Ishikawa (cell line): ENCODE data around the gene HS2ST1.

Experiments used
- CEBPB ChIP-seq: IDR thresholded peaks from 2 replicates; pipeline ENCODE4 v1.6.1; 2012
- CREB1 ChIP-seq: IDR thresholded peaks from 2 replicates; pipeline ENCODE4 v1.6.1; 2012; ENCODE audit warnings: low read depth
- EGR1 ChIP-seq: IDR thresholded peaks from 2 replicates; pipeline ENCODE4 v1.6.1; 2012
- EP300 ChIP-seq: IDR thresholded peaks from 2 replicates; pipeline ENCODE4 v1.6.1; 2012; ENCODE audit warnings: borderline replicate concordance
- FOXM1 ChIP-seq: IDR thresholded peaks from 2 replicates; pipeline ENCODE4 v1.6.1; 2012; ENCODE audit warnings: low read depth, borderline replicate concordance
- NFIC ChIP-seq: IDR thresholded peaks from 2 replicates; pipeline ENCODE4 v1.6.1; 2012
- RAD21 ChIP-seq: IDR thresholded peaks from 2 replicates; pipeline ENCODE4 v1.6.1; 2012; ENCODE audit warnings: low read depth
- TAF1 ChIP-seq: IDR thresholded peaks from 2 replicates; pipeline ENCODE4 v1.6.1; 2012; ENCODE audit warnings: low read depth, mild to moderate bottlenecking
- TCF12 ChIP-seq: IDR thresholded peaks from 2 replicates; pipeline ENCODE4 v1.6.1; 2012; ENCODE audit warnings: low read depth
- TEAD4 ChIP-seq: IDR thresholded peaks from 2 replicates; pipeline ENCODE4 v1.6.1; 2012
- USF1 ChIP-seq: IDR thresholded peaks from 2 replicates; pipeline ENCODE4 v1.6.1; 2012
- YY1 ChIP-seq: IDR thresholded peaks from 2 replicates; pipeline ENCODE4 v1.6.1; 2012; ENCODE audit warnings: low read depth
- ZBTB7A ChIP-seq: IDR thresholded peaks from 2 replicates; pipeline ENCODE4 v1.6.1; 2012; ENCODE audit warnings: low read depth
- TF ChIP-seq, protein P1 (sequence below): IDR thresholded peaks from 2 replicates; pipeline ENCODE4 v1.6.1; 2012
- TF ChIP-seq, protein P2 (sequence below): IDR thresholded peaks from 2 replicates; pipeline ENCODE4 v1.6.1; 2012; ENCODE audit warnings: low read depth, mild to moderate bottlenecking

Gene HS2ST1

GRCh38 chr1:87100271-87100670 lies 185.8 kb downstream of the HS2ST1 start:
- no peak for TF ChIP-seq ZBTB7A
- TF ChIP-seq CEBPB: no peak
- TF ChIP-seq TCF12: no peak
- TF ChIP-seq, protein P1, sequence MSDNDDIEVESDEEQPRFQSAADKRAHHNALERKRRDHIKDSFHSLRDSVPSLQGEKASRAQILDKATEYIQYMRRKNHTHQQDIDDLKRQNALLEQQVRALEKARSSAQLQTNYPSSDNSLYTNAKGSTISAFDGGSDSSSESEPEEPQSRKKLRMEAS: no peak
- TF ChIP-seq RAD21: no peak
- no peak for TF ChIP-seq TAF1
- TF ChIP-seq NFIC: no peak
- no peak for TF ChIP-seq FOXM1
- TF ChIP-seq YY1: no peak
- no peak for TF ChIP-seq CREB1

GRCh38 chr1:87103074-87103473 lies 188.6 kb downstream of the HS2ST1 start:
- no peak for TF ChIP-seq EGR1
- TF ChIP-seq TCF12: no peak
- no peak for TF ChIP-seq RAD21
- TF ChIP-seq EP300: no peak
- TF ChIP-seq TAF1: no peak
- no peak for TF ChIP-seq FOXM1
- TF ChIP-seq CEBPB: no peak
- TF ChIP-seq TEAD4: no peak
- TF ChIP-seq NFIC: no peak
- no peak for TF ChIP-seq USF1
- no peak for TF ChIP-seq ZBTB7A
- no peak for TF ChIP-seq CREB1
- TF ChIP-seq YY1: no peak
- TF ChIP-seq, protein P1: no peak
- TF ChIP-seq, protein P2, sequence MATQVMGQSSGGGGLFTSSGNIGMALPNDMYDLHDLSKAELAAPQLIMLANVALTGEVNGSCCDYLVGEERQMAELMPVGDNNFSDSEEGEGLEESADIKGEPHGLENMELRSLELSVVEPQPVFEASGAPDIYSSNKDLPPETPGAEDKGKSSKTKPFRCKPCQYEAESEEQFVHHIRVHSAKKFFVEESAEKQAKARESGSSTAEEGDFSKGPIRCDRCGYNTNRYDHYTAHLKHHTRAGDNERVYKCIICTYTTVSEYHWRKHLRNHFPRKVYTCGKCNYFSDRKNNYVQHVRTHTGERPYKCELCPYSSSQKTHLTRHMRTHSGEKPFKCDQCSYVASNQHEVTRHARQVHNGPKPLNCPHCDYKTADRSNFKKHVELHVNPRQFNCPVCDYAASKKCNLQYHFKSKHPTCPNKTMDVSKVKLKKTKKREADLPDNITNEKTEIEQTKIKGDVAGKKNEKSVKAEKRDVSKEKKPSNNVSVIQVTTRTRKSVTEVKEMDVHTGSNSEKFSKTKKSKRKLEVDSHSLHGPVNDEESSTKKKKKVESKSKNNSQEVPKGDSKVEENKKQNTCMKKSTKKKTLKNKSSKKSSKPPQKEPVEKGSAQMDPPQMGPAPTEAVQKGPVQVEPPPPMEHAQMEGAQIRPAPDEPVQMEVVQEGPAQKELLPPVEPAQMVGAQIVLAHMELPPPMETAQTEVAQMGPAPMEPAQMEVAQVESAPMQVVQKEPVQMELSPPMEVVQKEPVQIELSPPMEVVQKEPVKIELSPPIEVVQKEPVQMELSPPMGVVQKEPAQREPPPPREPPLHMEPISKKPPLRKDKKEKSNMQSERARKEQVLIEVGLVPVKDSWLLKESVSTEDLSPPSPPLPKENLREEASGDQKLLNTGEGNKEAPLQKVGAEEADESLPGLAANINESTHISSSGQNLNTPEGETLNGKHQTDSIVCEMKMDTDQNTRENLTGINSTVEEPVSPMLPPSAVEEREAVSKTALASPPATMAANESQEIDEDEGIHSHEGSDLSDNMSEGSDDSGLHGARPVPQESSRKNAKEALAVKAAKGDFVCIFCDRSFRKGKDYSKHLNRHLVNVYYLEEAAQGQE: no peak

DNA sequence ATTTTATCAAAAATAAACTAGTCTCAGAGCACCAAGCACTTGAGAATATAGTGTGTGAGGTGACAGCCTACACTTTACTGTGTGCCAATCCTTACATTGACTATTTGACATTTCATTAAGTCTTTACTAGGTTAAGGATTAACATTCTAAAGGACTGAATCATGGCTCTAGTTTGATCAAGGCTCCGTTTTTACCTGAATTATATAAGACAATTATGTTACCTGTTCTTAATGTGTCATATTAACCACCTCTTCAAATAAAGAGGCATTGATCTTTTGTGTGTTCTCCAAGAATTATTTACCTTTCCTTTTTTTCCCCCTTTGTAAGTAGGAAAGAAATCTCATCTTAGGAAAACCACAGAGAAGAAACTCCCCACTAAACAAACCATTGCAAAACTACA lies 189.7 kb downstream of the HS2ST1 start:
- no peak for TF ChIP-seq RAD21
- no peak for TF ChIP-seq TEAD4
- TF ChIP-seq CEBPB: no peak
- no peak for TF ChIP-seq CREB1
- no peak for TF ChIP-seq NFIC
- TF ChIP-seq USF1: no peak
- no peak for TF ChIP-seq YY1

DNA sequence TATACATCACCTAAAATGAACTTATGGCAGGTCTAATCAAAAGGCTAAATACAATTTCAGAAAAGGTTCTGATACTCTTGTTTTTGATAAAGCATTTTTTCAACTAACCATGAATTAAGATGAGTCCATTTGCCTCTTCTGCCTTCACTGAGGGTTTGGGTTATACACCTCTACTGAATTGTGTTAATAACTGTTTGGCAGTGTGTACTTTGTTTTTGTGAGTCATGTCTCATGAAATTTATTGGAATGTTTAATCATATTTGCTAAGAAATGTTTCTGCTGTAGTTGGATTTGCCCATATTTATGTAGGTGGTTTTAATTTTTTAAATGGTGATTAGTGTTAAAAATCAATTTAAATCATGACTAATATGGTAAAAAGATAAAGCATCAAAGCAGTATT lies 190.5 kb downstream of the HS2ST1 start:
- TF ChIP-seq CEBPB (no peak), FOXM1 (no peak), TCF12 (no peak), ZBTB7A (no peak), NFIC (no peak)

GRCh38 chr1:87106144-87106543 lies 191.7 kb downstream of the HS2ST1 start:
- TF ChIP-seq EGR1 (no peak), TEAD4 (no peak), TCF12 (no peak), YY1 (no peak), NFIC (no peak), CREB1 (no peak), EP300 (no peak), ZBTB7A (no peak), TAF1 (no peak), USF1 (no peak), CEBPB (no peak), FOXM1 (no peak)
- TF ChIP-seq, protein P1: no peak
- TF ChIP-seq, protein P2: no peak

- TF ChIP-seq TAF1 (no peak), EP300 (no peak), RAD21 (no peak), CEBPB (no peak), NFIC (no peak), TCF12 (no peak), CREB1 (no peak)
- TF ChIP-seq, protein P1: no peak
- TF ChIP-seq, protein P2: no peak
These were observed 192.4 kb downstream of the HS2ST1 start for GRCh38 chr1:87106867-87107266.
